SJSA1 (cell line): ENCODE measurements around the gene ADRA1B. TPM values are rescaled to one million over a fixed set of nuclear protein-coding genes. Genes with fewer than 3 reads are reported as not detected.
"Not testable (repeated sequence)": the region's sequence is repeated elsewhere in the genome, so short reads cannot be mapped to it uniquely, and the experiment has no call there.

Experiments
- DNase-seq, 2 experiments: peaks; one replicate each; pipeline ENCODE4 v3.0.0-alpha.2; 2015 to 2020; ENCODE audit warnings: low spot score in 2 of 2, low read depth in 1 of 2
- H3K27ac ChIP-seq: fragments of 250-450 bp; sonication (Bioruptor Pico); 2 replicates; pipeline ENCODE4 v1.5.1; 2020; ENCODE audit warnings: mild to moderate bottlenecking, moderate library complexity
- H3K27me3 ChIP-seq: fragments of 250-450 bp; sonication (Bioruptor Pico); replicated peaks from 2 replicates; pipeline ENCODE4 v1.5.1; 2020; ENCODE audit warnings: mild to moderate bottlenecking, moderate library complexity
- H3K36me3 ChIP-seq: fragments of 250-450 bp; sonication (Bioruptor Pico); 2 replicates; pipeline ENCODE4 v1.5.1; 2020; ENCODE audit warnings: mild to moderate bottlenecking
- H3K4me1 ChIP-seq: fragments of 250-450 bp; sonication (Bioruptor Pico); replicated peaks from 2 replicates; pipeline ENCODE4 v1.6.1; 2021; ENCODE audit warnings: mild to moderate bottlenecking
- H3K4me3 ChIP-seq: fragments of 250-450 bp; sonication (Bioruptor Pico); 2 replicates; pipeline ENCODE4 v1.5.1; 2020; ENCODE audit warnings: mild to moderate bottlenecking
- H3K9me3 ChIP-seq: fragments of 250-450 bp; sonication (Bioruptor Pico); replicated peaks from 2 replicates; pipeline ENCODE4 v1.5.1; 2020; ENCODE audit warnings: mild to moderate bottlenecking
- total RNA-seq: library from RNA; depleted of rRNA; stranded (reverse); fragments of >200 nt; shearing (Covaris generic); gene quantifications from 2 replicates; pipeline ENCODE4 v1.2.3, GENCODE V29; 2014

ADRA1B gene
- total RNA-seq, 1 experiment from 2014 or later, result 4.4 TPM

- H3K36me3 ChIP-seq, result no peaks in the 10 kb centered on the region
- no peak for DNase-seq
- H3K27me3 ChIP-seq, result no peaks in the 10 kb centered on the region
- H3K27ac ChIP-seq, result no peak overlapping the region
- H3K4me3 ChIP-seq, result no peak overlapping the region
- no peaks in the 10 kb centered on the region for H3K9me3 ChIP-seq
- H3K4me1 ChIP-seq, result peaks cover 41% of the 10 kb centered on the region
These were observed 56.5 kb downstream of the ADRA1B start for GRCh38 chr5:159972538-159973362.

DNA sequence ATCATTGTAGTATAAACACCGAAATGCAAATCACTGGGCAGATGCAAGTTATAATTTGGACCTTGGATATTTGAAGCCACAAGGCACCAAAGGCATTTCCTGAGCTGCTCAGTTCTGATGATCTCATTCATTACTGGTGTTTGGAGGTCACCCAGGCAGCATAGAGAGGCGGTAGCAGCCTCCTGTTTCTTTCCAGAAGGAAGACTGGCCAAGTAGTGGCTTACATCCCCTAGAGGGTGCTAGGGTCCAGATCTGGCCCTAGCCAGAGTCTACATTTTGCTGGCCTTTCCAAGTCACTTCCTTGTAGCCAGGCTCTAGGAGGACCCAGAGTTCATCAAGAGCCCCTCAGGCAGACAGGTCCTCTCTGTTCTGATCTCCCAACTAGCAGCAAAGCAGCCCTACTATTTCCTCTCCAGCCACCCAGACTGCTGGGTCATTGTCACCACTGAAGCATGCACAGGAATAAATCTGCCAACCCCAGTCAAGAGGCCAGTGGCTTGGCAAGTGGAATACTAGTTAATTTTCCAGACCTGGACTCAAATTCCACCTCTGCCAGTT lies 59.3 kb downstream of the ADRA1B start:
- Histone ChIP-seq H3K36me3 (no peaks in the 10 kb centered on the region), H3K9me3 (no peaks in the 10 kb centered on the region), H3K27ac (peak overlapping the region; percentile 57), H3K4me3 (no peak overlapping the region), H3K4me1 (peaks cover 34% of the 10 kb centered on the region), H3K27me3 (no peaks in the 10 kb centered on the region)
- peak; percentile 93 to 97 for DNase-seq

DNA sequence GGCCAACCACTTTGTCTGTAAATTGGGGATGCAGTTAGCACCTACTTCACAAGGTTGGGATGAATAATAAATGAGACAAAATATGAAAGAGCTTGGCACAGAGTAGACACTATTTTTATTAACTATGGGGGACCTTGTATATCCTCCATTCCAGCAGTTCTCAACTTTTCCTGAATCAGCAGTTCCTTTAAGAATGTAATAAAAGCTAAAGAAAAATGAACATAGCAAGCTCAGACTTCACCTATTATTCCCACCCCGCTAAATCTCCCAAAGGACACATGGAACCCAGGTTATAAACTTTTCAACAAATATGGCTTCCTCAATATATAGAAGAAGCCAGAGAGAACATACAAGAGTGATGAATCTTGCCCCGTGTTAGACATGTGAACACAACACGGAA lies 60.6 kb downstream of the ADRA1B start:
- Histone ChIP-seq H3K4me1 (peaks cover 33% of the 10 kb centered on the region), H3K27me3 (no peaks in the 10 kb centered on the region), H3K36me3 (no peaks in the 10 kb centered on the region), H3K9me3 (no peaks in the 10 kb centered on the region), H3K27ac (no peak overlapping the region), H3K4me3 (no peak overlapping the region)
- DNase-seq, result no peak

- Histone ChIP-seq H3K27me3 (no peaks in the 10 kb centered on the region), H3K9me3 (no peaks in the 10 kb centered on the region), H3K27ac (no peak overlapping the region), H3K4me1 (peaks cover 41% of the 10 kb centered on the region), H3K4me3 (no peak overlapping the region), H3K36me3 (no peaks in the 10 kb centered on the region)
- no peak for DNase-seq
These were observed 62.1 kb downstream of the ADRA1B start for GRCh38 chr5:159978358-159978757.

GRCh38 chr5:159982421-159983173 lies 66.3 kb downstream of the ADRA1B start:
- H3K4me3 ChIP-seq, result no peak overlapping the region
- H3K36me3 ChIP-seq, result no peaks in the 10 kb centered on the region
- peak overlapping the region; percentile 72 for H3K27ac ChIP-seq
- DNase-seq, result no peak
- H3K27me3 ChIP-seq, result no peaks in the 10 kb centered on the region
- no peaks in the 10 kb centered on the region for H3K9me3 ChIP-seq
- H3K4me1 ChIP-seq, result peaks cover 26% of the 10 kb centered on the region

DNA sequence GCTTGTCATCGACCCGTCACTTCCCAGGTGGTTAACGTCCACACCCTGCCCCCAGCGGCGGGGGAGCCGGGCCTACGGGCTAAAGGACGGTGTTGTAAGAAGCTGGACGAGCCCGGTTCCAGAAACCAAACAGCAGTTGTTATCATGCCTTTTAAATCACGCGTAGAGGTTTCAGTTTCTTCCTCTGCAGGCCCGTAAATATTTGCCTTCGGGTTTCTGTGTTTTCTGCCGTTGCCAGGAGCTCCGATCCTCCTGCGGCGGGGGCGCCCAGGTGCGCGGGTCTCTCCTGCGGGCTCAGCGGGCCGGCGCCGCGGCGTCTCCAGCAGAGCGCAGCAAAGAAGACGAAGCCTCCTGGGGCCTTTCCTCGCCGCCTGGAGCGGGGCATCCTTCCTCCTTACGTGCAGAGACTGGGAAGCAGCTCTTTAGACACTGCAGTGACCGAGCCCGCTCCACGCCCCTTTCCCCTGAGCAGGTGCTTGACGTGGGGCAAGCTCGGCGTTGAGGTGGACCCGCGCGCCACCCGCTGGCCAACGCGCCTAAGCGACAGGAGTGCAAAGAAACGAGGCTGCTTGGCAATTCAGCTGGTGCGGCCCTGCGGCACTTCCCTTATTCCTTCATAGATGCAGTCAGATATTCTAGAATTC lies 70.9 kb downstream of the ADRA1B start:
- H3K36me3 ChIP-seq, result no peaks in the 10 kb centered on the region
- H3K27me3 ChIP-seq, result no peaks in the 10 kb centered on the region
- no peak overlapping the region for H3K27ac ChIP-seq
- peaks cover 13% of the 10 kb centered on the region for H3K4me1 ChIP-seq
- DNase-seq, result peak; percentile 62 to 81
- H3K4me3 ChIP-seq, result peak overlapping the region; percentile 19
- no peaks in the 10 kb centered on the region for H3K9me3 ChIP-seq

- DNase-seq, result no peak
- H3K27ac ChIP-seq, result no peak overlapping the region
These were observed 74.2 kb downstream of the ADRA1B start for GRCh38 chr5:159990506-159990905.

DNA sequence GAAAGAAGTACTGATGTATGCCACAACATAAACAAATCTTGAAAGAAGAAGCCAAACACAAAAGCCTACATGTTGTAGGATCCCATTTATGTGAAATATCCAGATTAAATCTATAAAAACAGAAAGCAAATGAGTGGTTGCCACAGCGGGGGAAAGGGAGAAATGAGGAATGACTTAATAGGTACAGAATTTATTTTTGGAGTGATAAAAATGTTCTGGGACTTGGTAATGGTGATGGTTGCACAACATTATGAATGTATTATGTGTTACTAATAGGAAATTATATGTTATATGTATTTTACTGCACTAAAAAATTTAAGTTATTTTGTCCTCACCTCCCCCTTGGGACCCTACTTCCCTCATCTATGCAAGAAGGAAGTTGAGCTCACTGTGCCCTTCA lies 76.3 kb downstream of the ADRA1B start:
- H3K4me1 ChIP-seq, result peaks cover 18% of the 10 kb centered on the region
- H3K9me3 ChIP-seq, result peaks cover 5% of the 10 kb centered on the region; the same call in 1 of the 2 replicates
- DNase-seq, result no peak
- H3K27me3 ChIP-seq, result no peaks in the 10 kb centered on the region
- no peak overlapping the region for H3K27ac ChIP-seq
- H3K36me3 ChIP-seq, result no peaks in the 10 kb centered on the region
- H3K4me3 ChIP-seq, result no peak overlapping the region

More at GRCh38 chr5:159990506-159990905, 74.2 kb downstream of the ADRA1B start:
- no peaks in the 10 kb centered on the region for H3K36me3 ChIP-seq
- no peak overlapping the region for H3K4me3 ChIP-seq
- peaks cover 5% of the 10 kb centered on the region; the same call in 1 of the 2 replicates for H3K9me3 ChIP-seq
- no peaks in the 10 kb centered on the region for H3K27me3 ChIP-seq
- peaks cover 7% of the 10 kb centered on the region for H3K4me1 ChIP-seq

- H3K9me3 ChIP-seq, result peaks cover 5% of the 10 kb centered on the region; the same call in 1 of the 2 replicates
- H3K27me3 ChIP-seq, result no peaks in the 10 kb centered on the region
- no peaks in the 10 kb centered on the region for H3K36me3 ChIP-seq
- peaks cover 18% of the 10 kb centered on the region for H3K4me1 ChIP-seq
- H3K4me3 ChIP-seq, result no peak overlapping the region
- DNase-seq, result no peak
- H3K27ac ChIP-seq, result no peak overlapping the region
These were observed 76.9 kb downstream of the ADRA1B start for GRCh38 chr5:159993194-159993593.

- no peak for DNase-seq
- peaks cover 5% of the 10 kb centered on the region; the same call in 1 of the 2 replicates for H3K9me3 ChIP-seq
- H3K4me3 ChIP-seq, result no peak overlapping the region
- no peaks in the 10 kb centered on the region for H3K27me3 ChIP-seq
- H3K36me3 ChIP-seq, result no peaks in the 10 kb centered on the region
- no peak overlapping the region for H3K27ac ChIP-seq
- peaks cover 18% of the 10 kb centered on the region for H3K4me1 ChIP-seq
These were observed 79.6 kb downstream of the ADRA1B start for GRCh38 chr5:159995907-159996306.

DNA sequence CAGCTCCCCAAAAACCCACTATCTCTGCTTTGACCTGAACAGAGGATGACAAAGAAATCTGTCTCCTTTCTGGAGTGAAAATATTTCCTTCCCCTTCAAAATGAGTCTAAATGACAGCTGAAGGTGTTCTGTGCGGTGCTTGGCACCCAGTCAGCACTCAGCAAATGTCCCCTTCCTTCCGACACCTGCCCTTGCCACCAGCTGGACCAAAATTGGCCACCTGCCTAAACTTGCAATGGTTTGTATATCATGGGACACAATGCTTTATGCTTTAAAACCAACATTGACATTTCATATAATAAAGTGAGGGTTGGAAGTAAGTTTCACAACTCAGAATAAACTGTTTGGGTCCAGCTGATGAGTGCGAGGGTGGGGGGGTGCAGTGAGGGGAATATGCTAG lies 85.2 kb downstream of the ADRA1B start:
- Histone ChIP-seq H3K36me3 (no peaks in the 10 kb centered on the region), H3K4me3 (no peak overlapping the region), H3K27ac (no peak overlapping the region), H3K4me1 (peaks cover 10% of the 10 kb centered on the region), H3K9me3 (no peaks in the 10 kb centered on the region), H3K27me3 (no peaks in the 10 kb centered on the region)
- DNase-seq, result no peak

DNA sequence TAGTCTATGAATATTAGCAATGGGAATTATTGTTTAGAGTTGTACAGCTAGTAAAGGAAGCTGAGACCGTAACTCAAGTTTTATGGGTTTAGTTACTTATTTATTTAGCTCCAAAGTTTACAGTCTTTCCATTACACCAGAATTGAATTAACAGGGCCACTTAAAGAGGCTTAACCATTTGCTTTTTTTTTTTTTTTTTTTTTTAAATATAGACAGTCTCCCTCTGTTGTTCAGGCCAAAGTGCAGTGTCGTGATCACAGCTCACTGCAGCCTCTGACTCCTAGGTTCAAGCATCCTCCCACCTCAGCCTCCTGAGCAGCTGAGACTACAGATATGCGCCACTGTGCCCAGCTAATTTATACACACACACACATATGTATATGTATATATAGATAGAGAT lies 91.2 kb downstream of the ADRA1B start:
- H3K36me3 ChIP-seq, result peaks cover 20% of the 10 kb centered on the region
- no peaks in the 10 kb centered on the region for H3K27me3 ChIP-seq
- H3K9me3 ChIP-seq, result no peaks in the 10 kb centered on the region
- H3K4me1 ChIP-seq, result peaks cover 7% of the 10 kb centered on the region
- no peak for DNase-seq
- H3K4me3 ChIP-seq, result no peak overlapping the region
- no peak overlapping the region for H3K27ac ChIP-seq

GRCh38 chr5:160008529-160008876 lies 92.2 kb downstream of the ADRA1B start:
- H3K4me3 ChIP-seq, H3K9me3 ChIP-seq, DNase-seq, H3K27me3 ChIP-seq, H3K27ac ChIP-seq, H3K4me1 ChIP-seq: not testable (repeated sequence)
- peaks cover 27% of the 10 kb centered on the region for H3K36me3 ChIP-seq
